ENCODE results near the gene GLI1. TPM values are rescaled to one million over a fixed set of nuclear protein-coding genes. Genes with fewer than 3 reads are reported as not detected.

Gene GLI1
- total RNA-seq, 1 experiment from 2014 or later: 25.8 TPM

DNA sequence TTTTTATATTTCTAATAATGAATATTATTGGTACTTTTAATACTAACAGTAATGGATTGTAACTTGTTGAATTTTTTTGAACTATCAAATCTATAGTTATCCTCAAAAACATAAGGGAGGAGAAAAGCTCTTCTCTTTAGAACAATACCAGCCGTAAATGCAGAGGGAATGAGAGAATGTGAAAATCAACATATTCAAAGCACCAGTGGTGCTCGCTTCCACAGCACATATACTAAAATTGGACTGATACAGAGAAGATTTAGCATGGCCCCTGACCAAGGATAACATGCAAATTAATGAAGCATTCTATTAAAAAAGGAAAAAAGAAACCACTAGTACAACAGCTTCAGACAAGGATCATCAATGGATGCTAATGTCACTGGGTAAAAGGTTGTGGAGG, 44.5 kb upstream of the GLI1 start:
- Histone ChIP-seq H2BK5ac (ENCODE audit: insufficient read length, low read length) (no peak overlapping the region), H3K9ac (ENCODE audit: extremely low read depth, insufficient read length, low read length) (no peak overlapping the region), H3K27ac (ENCODE audit: insufficient read length, low read depth, low read length) (no peak overlapping the region), H2BK20ac (ENCODE audit: low read depth, low read length, poor library complexity, severe bottlenecking) (no peak overlapping the region), H3K18ac (ENCODE audit: insufficient read length, low read depth, low read length) (no peak overlapping the region), H3K4me1 (ENCODE audit: insufficient read depth, low read length) (no peaks in the 10 kb centered on the region), H2AK5ac (ENCODE audit: insufficient read length, low read length) (no peak overlapping the region), H3K79me1 (ENCODE audit: insufficient read depth, low read depth, low read length, poor library complexity, severe bottlenecking) (peaks cover 2% of the 10 kb centered on the region), H4K20me1 (ENCODE audit: control insufficient read depth, insufficient read depth, insufficient read length) (no peaks in the 10 kb centered on the region), H4K8ac (replicated peaks; ENCODE audit: insufficient read length, low read depth, low read length) (no peak overlapping the region), H3K27me3 (ENCODE audit: insufficient read depth, low read length) (no peaks in the 10 kb centered on the region), H3K23ac (ENCODE audit: insufficient read length, low read depth, low read length) (no peak overlapping the region), H3K4me2 (ENCODE audit: insufficient read depth, insufficient read length, low read length) (no peak overlapping the region), H4K91ac (ENCODE audit: insufficient read length, low read depth, low read length) (no peak overlapping the region), H3K23me2 (ENCODE audit: insufficient read length, low read depth, low read length, poor library complexity, severe bottlenecking) (no peaks in the 10 kb centered on the region), H3T11ph (ENCODE audit: low read length) (no peak overlapping the region), H4K5ac (ENCODE audit: insufficient read length, low read depth, low read length) (no peak overlapping the region), H3K56ac (ENCODE audit: insufficient read length, low read depth, low read length) (no peak overlapping the region), H3K14ac (ENCODE audit: insufficient read depth, low read length) (no peak overlapping the region), H2BK15ac (ENCODE audit: low read depth, low read length) (no peak overlapping the region), H3K9me3 (ENCODE audit: control insufficient read depth, low read depth, low read length) (no peaks in the 10 kb centered on the region), H2BK12ac (ENCODE audit: insufficient read length, low read depth, low read length) (no peak overlapping the region), H3K4ac (ENCODE audit: low read depth, low read length) (no peak overlapping the region), H2BK120ac (ENCODE audit: low read depth, low read length, poor library complexity, severe bottlenecking) (no peak overlapping the region), H2AFZ (ENCODE audit: low read length) (no peak overlapping the region), H3K79me2 (ENCODE audit: insufficient read depth, low read length) (peaks cover 2% of the 10 kb centered on the region; the same call in 1 of the 2 replicates)
- H3K9me3 Mint-ChIP-seq: no peaks in the 10 kb centered on the region
- WGBS (ENCODE audit: extremely low coverage, insufficient read length, low lambda C conversion rate): no CpG with 5 or more reads among the region's 2 CpGs
- TF ChIP-seq, protein P1, sequence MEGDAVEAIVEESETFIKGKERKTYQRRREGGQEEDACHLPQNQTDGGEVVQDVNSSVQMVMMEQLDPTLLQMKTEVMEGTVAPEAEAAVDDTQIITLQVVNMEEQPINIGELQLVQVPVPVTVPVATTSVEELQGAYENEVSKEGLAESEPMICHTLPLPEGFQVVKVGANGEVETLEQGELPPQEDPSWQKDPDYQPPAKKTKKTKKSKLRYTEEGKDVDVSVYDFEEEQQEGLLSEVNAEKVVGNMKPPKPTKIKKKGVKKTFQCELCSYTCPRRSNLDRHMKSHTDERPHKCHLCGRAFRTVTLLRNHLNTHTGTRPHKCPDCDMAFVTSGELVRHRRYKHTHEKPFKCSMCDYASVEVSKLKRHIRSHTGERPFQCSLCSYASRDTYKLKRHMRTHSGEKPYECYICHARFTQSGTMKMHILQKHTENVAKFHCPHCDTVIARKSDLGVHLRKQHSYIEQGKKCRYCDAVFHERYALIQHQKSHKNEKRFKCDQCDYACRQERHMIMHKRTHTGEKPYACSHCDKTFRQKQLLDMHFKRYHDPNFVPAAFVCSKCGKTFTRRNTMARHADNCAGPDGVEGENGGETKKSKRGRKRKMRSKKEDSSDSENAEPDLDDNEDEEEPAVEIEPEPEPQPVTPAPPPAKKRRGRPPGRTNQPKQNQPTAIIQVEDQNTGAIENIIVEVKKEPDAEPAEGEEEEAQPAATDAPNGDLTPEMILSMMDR (conservative IDR thresholded peaks at IDR 0.05): no peak
- H3K27me3 Mint-ChIP-seq (ENCODE audit: low read depth): no peaks in the 10 kb centered on the region
- H3K36me3 Mint-ChIP-seq (ENCODE audit: insufficient read depth in 1 of 3, low read depth in 3 of 3): no peaks in the 10 kb centered on the region
- H3K27ac Mint-ChIP-seq: peak overlapping the region in 1 of 3 experiments; percentile 71; a peak in 2 of 7 replicates
- no peak overlapping the region for H3K4me3 Mint-ChIP-seq
- no peak for DNase-seq
- H3K4me1 Mint-ChIP-seq: peaks cover 11 to 15% of the 10 kb centered on the region in 2 experiments

Data from H9 (cell line).